ENCODE data around the gene DRAP1. TPM values are rescaled to one million over a fixed set of nuclear protein-coding genes. Genes with fewer than 3 reads are reported as not detected.

Gene DRAP1
- total and polyA plus RNA-seq, 8 donors, result 61.0 to 112 (median 86.3) TPM

GRCh38 chr11:65899356-65900124, 19.7 kb upstream of the DRAP1 start:
- Histone ChIP-seq H3K9me3 (no peaks in the 10 kb centered on the region), H3K27ac (peak overlapping the region; percentile 34 to 89), H3K4me1 (peaks cover 9 to 55% of the 10 kb centered on the region in 2 donors), H3K36me3 (peaks cover 0 to 20% of the 10 kb centered on the region in 2 donors), H3K4me3 (peak overlapping the region; percentile 43 to 70), H3K27me3 (peaks cover 0 to 7% of the 10 kb centered on the region in 2 donors)
- ATAC-seq (peak; percentile 59), DNase-seq (peak in 3 of 4 donors; percentile 48 to 96 (median 75))
- no peak for TF ChIP-seq CTCF (IDR thresholded peaks at IDR 0.05)
- intact Hi-C loops (cut with DNase I), result no loop called here

GRCh38 chr11:65900125-65900898, 18.9 kb upstream of the DRAP1 start, which contains the start of gene FOSL1:
FOSL1 (minus strand) TSS chr11:65900388; CDS start chr11:65900339, 49 bp downstream.
- Histone ChIP-seq H3K9me3 (no peaks in the 10 kb centered on the region), H3K4me3 (peak within 1 kb of the TSS; percentile 43 to 70), H3K4me1 (peaks cover 9 to 48% of the 10 kb centered on the region in 2 donors), H3K27me3 (peaks cover 0 to 7% of the 10 kb centered on the region in 2 donors), H3K27ac (peak within 1 kb of the TSS; percentile 34 to 89), H3K36me3 (peaks cover 0 to 18% of the 10 kb centered on the region in 2 donors)
- peak; percentile 94 for ATAC-seq
- peak in 3 of 4 donors; percentile 86 to 98 (median 94) for DNase-seq
- TF ChIP-seq CTCF (IDR thresholded peaks at IDR 0.05), result no peak
- intact Hi-C loops (cut with DNase I), result no loop called here

GRCh38 chr11:65900899-65901180, 18.4 kb upstream of the DRAP1 start:
- intact Hi-C loops (cut with DNase I), result no loop called here
- Histone ChIP-seq H3K27ac (peak overlapping the region in 1 of 2 donors; percentile 89), H3K4me3 (peak overlapping the region in 1 of 2 donors; percentile 70), H3K27me3 (peaks cover 0 to 7% of the 10 kb centered on the region in 2 donors), H3K36me3 (peaks cover 0 to 13% of the 10 kb centered on the region in 2 donors), H3K4me1 (peaks cover 9 to 42% of the 10 kb centered on the region in 2 donors), H3K9me3 (no peaks in the 10 kb centered on the region)
- TF ChIP-seq CTCF (IDR thresholded peaks at IDR 0.05), result no peak
- ATAC-seq (no peak), DNase-seq (no peak)

GRCh38 chr11:65903068-65903481, 16.2 kb upstream of the DRAP1 start:
- Histone ChIP-seq H3K4me1 (peaks cover 9 to 25% of the 10 kb centered on the region in 2 donors), H3K4me3 (no peak overlapping the region), H3K27me3 (peaks cover 0 to 7% of the 10 kb centered on the region in 2 donors), H3K27ac (no peak overlapping the region), H3K36me3 (no peaks in the 10 kb centered on the region), H3K9me3 (no peaks in the 10 kb centered on the region)
- TF ChIP-seq CTCF (IDR thresholded peaks at IDR 0.05), result no peak
- intact Hi-C loops (cut with DNase I), result no loop called here
- peak; percentile 15 for ATAC-seq
- DNase-seq, result no peak

- ATAC-seq (no peak), DNase-seq (no peak)
- Histone ChIP-seq H3K4me3 (no peak overlapping the region), H3K9me3 (no peaks in the 10 kb centered on the region), H3K27me3 (peaks cover 0 to 7% of the 10 kb centered on the region in 2 donors), H3K4me1 (peaks cover 9 to 19% of the 10 kb centered on the region in 2 donors), H3K36me3 (no peaks in the 10 kb centered on the region), H3K27ac (no peak overlapping the region)
- TF ChIP-seq CTCF (IDR thresholded peaks at IDR 0.05), result no peak
- intact Hi-C loops (cut with DNase I), result no loop called here
Measured at GRCh38 chr11:65903715-65904114, 15.5 kb upstream of the DRAP1 start.
